GM12801 (cell line): ENCODE measurements around the gene LMO7.

ENCODE experiments used
- CTCF ChIP-seq: IDR thresholded peaks from one replicate; pipeline ENCODE4 v1.5.1; 2011; ENCODE audit warnings: control low read depth; ENCODE audit not compliant: insufficient read length; ENCODE audit errors: extremely low read depth

Gene LMO7

GRCh38 chr13:75766636-75767035 lies 130.5 kb downstream of the LMO7 start:
- no peak for TF ChIP-seq CTCF

- no peak for TF ChIP-seq CTCF
Measured at GRCh38 chr13:75769141-75769905, 133.2 kb downstream of the LMO7 start.

GRCh38 chr13:75770164-75770563 lies 134.0 kb downstream of the LMO7 start:
- TF ChIP-seq CTCF, result no peak

- TF ChIP-seq CTCF, result no peak
Measured at GRCh38 chr13:75770592-75771011, 134.5 kb downstream of the LMO7 start.

- TF ChIP-seq CTCF, result no peak
Measured at GRCh38 chr13:75771226-75771625, 135.1 kb downstream of the LMO7 start.

- no peak for TF ChIP-seq CTCF
Measured at GRCh38 chr13:75771818-75772217, 135.7 kb downstream of the LMO7 start.

- TF ChIP-seq CTCF, result no peak
Measured at GRCh38 chr13:75774176-75774575, 138.0 kb downstream of the LMO7 start.

GRCh38 chr13:75776550-75776949 lies 140.4 kb downstream of the LMO7 start:
- TF ChIP-seq CTCF, result no peak
